NCI-H1105 (cell line): Measurements from ENCODE around the gene FAM174B.

Experiments used
- DNase-seq: peaks from one replicate; lab custom pipeline; 2025; lab: John Stamatoyannopoulos, UW

FAM174B gene

DNA sequence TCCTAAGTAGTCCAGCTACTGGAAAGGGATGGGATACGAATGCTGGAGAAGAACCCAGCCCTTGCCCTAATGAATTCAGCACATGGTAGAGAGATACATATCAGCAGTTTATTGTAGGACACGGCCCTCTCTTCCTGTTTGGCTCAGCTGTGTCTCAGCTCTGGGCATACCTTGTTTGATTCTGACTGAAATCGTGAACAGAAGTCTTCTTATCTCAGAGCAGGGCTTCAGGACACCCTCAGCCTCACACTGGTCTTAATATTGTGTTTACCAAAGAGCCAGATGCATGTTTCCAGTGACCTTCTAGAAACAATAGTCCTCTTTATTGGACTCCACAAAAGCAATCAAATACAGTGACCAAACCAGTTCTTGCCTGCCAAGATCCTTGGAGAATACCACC, 54.7 kb downstream of the FAM174B start:
- DNase-seq = no peak

DNA sequence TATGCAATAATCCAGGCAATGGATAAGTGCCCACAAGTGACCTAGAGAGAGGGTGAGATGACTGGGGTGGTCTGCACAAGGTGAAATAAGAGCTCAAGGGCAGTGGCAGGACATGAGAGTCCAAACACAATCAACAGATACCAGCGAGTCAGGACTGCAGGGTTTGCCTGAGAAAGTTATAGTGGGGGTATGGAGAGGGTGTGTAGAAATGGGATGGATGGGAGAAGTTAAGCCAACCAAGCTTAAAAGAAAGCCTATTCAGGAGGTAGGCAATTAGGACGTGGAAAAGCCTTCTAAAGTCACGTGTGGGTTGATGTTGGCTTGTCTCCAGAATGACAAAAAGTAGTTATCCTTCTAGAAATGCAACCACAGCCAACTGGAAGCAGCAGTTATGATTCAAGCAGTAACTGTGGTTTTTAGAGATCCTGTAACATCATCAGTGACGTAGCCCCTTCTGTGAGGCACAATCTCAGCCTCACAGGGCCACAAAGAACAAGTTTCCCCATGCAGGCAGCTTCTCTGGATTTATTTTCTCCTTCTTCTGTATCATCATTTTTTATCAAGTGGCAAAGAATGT, 56.1 kb downstream of the FAM174B start:
- no peak for DNase-seq

DNA sequence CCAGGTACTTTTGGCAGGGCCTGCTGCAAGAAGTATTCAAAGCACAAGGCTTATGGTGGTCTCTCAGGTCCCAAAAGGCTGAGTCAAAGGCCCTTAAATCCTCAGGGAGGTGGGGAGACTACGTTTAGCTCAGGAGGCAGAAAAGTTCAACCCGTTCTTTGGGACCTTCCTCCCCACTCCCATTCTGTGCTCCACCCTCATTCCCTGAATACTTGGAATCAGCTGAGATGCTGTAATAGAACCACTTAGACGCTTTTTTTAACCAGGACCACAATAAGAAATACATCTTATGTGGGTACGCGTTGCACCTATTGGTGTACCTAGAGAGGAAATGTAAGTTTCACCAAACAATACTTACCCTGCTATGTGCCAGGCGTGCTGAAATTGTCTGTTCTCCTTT, 58.0 kb downstream of the FAM174B start:
- DNase-seq = no peak

DNA sequence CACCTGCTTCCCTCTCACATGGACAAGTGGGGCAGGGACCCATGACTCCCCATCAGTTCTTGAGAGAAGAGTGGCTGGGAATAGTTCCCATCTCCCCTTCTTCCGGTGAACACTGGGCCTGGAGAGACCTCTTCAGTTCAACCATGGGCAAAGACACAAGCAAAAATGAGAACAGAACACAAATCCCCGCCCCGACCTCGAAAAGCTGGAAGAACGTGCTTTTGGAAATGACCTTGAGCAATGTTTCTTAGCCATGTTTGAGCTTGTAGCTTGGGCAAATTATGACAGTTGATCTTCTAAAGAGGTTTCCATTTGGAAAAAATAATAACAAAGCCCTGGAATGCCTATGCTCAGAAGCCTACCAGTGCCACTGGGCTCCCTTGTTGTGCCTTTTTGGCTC, 59.0 kb downstream of the FAM174B start:
- no peak for DNase-seq

DNA sequence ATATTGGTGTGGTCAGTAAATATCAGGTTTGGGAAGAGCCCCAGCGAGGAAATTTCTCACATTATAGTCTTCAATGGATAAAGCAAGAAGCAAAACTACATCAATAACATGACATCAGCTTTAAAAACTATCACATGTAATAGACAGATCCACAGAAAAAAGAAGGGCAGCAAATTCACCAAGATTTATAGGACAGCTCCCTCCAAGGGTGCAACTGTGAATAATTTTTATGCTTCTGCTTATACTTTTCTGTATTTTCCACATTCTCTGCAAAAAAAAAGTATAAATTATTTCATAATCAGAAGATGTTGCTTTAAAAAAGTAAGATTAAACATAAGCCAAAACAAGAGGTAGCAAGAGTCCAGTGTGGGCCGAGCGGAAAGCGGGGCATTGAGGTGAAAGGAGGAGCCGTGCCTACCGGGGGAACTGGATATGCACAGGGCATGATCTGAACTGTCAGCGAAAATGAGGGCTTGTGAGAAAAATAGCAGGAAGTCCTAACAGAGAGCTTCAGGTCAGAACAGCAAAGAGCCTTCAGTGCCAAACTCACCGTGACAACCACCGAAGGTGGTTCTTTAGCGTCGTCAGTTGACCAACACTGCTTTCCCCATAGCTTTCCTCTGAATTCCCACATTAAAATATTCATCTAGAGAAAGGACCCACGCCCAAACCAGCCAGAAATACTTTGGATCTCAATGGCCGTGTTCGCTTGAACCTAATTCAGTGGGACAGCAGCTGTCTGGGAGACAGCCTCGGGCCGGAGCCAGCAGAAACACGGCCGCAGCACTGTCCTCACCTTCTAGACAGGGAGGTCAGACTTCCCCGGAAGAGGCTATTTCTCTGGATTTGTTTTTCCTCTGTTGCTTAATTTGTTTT, 59.8 kb downstream of the FAM174B start:
- DNase-seq = no peak

DNA sequence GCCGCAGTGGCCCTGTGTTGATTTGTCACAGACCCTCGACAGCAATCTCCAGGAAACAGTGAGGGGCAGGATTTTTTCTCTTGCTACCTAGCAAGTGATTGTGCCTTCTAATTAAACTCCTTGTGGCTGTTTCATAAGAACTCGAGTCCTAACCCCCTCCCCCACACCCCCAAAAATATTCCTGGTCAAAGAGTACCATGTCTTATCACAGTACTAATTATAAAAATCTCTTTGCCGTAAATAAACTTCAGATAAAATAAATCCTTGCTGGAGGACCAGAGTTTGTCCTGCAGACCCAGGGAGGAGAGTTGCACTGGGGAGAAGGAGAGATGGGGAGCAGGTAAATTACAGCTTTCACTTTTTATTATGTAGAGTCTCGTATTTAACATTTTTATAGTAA, 64.3 kb downstream of the FAM174B start:
- no peak for DNase-seq

DNA sequence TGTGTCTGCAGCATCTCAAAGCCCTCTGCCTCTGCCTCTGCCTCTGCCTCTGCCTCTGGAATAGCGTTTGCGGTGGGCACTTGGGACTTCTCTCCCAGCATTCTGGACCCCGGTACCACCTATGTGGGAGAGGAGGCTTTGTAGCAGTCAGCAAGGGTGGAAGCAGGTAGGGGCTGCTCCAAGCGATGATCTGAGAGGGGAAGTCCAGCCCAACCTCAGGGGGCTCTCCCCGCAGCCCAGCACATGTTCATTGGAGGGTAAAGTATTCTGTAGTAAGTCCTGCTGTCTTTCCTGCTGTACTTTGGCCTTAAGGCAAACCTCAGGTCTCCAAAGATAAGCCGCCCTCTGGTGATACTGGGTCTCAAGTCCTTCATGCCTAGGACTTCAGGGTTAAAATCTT, 68.6 kb downstream of the FAM174B start:
- no peak for DNase-seq

DNA sequence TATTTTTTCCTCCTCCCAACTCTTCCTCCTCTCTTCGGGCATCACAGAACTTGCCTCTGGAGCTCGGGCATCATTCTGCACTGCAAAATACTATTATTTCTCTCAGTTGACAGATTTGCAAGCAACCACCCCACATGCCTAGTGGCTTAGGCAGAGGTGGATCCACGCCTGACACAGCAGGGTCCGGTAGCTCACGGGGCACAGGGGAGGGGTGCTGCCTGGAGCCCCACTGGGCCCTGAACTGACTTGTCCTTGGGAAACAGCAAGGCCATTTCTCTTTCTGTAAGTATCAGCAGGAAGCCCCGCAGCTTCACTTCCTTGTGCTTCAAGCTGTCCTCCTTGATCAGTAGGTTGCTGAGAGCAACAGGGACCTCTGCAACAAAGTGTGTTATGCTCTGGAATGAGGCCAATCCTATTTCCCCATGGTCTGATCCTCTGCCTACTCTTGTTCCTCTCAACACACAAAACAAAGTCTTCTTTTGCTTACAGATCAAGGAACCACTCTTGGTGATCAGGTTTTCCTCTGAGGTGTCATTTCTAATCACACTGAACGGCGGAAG, 69.1 kb downstream of the FAM174B start:
- no peak for DNase-seq

DNA sequence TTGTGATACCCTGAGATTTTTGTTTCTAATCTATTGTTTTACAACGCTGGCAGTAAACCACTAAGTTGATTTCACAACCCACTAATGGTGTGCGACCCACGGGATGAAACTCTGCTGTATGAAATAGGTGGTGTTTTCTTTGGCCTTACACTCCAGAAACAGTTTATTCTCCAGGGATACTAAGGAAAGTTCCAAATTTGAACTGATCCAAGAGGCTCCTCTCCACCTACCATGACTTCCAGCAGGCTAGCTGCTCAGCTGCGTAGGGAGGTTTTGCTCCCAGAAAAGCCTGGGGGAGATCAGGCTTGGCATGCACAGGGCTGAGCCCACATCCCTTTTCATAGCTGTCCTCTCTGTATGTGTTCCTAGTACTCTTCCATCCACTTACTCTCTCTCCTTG, 71.5 kb downstream of the FAM174B start:
- no peak for DNase-seq

DNA sequence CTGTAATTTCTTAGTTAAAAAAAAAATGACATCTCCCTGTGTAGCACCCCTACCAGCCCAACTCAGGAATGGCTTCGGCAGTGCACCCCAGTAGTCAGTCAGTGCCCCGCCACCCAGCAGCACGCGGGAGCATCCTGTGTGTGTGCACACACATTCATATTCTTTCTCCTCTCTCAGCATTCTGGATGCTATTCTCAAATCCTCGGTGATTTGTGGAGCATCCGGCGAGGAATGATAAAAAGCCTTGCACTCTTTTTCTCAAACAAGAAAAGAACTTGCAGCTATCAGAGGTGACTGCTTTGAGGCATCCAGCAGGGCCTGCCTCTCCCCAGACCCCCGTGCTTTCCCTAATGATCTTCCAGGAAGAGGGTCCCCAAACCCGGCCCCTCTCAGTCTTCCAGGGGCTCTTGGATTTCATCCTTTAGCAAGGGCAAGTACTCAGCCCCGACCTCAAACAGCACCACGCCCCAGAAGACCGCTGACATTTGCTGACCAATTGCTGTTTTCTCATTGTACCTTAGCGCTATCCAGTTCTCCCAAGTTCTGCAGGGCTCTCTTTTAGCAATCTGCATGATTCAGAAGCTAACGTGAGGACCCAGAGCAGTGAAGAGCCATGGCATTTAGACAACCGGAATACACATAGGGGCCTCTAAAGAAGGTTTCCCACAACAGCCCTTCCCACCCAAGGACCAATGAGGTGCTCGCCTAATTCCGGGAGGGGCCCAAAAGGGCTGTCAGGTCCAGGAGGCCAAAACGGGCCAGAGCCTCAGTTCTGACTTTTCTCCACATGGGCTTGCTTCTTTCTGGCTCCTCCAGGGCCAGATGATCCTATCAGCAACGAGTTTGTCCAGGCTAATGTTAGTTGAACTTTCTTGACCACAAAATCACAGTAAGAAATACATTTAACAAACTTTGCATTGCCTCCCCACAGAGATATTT, 72.2 kb downstream of the FAM174B start:
- DNase-seq = no peak

DNA sequence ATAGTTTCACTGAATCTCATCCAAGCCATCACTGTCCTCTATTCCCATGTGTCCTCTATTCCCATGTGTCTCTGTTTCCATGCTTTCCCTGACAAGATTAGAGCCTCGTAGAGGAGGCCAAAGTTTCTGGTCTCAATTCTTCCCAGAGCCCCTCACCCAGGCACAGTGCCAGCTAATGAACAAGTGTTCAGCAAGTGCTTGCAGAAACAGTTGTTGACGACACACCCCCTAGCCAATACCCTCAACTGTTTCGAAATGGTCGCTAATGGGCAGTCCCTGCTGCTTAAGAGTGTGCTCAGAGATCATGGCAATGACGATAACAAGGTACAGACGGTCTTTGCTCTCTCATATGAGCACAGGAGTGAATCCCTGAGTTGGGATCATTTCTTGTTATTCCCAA, 73.4 kb downstream of the FAM174B start:
- DNase-seq = no peak

DNA sequence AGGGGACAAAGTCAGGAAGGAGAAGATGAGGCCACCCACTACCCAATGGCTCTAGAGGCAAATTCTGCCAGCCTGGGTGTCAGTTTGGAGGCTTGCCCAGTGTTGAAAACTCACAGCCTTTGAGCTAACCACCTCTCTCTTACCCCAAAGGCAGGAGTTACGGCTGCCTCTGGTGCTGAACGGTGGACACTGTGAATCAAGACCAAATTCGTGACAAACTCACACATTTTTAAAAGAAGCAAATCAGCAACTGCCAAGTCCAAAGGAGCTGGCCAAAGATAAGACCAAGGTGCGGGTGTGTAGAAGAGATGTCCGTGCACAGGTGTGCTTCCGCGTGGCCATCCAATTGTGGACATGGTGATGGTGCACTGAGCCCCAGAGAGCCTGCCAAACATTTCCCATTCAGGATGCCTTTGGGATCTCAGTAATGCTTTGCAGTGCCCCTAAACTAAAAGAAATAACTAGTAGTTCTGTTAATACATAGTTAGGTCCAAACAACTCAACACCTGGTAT, 74.6 kb downstream of the FAM174B start:
- DNase-seq = no peak

DNA sequence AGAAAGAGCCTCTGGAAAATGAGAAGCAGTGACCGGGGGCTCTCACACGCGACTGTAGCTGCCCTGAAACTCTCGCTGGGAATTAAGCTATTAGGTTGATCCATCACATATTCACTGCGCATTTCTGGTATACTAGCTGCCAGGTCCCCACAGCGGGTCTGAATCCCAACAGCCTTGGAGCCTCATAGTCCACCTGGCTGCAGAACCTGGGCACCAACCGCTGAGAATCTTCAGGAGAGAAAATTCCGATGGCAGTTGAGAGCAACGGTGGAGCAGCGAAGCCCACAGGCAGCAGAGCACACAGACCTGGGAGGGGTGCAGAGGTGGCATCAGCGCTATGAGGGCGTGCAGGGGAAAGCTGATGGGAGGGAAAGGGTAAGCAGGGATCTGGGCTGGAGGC, 75.1 kb downstream of the FAM174B start:
- no peak for DNase-seq

DNA sequence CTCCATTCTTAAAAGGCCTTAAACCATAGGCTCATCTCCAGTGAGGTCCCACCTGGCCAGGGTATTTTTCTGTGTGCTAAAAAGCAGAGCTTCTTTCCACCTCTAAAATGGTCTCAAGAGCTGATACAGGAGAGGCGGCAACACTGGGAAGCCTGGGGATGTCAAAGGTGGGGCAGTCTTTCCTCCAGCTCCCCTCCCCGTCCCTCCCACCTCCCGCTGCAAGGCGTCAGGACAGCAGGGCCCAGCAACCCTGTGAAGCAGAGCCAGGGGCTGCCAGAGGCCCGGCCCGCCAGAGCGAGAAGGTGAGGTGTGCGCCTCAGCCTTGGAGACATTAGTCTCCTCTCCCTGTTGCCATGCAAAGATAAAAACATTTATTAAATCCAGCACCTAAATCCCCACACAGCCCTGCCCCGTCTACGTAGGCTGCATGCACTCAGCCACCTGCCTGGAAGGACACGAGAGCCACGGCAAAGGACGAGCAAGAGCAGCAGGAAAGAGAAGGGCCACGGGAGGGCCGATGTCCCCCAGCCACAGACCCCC, 75.6 kb downstream of the FAM174B start:
- DNase-seq = no peak

DNA sequence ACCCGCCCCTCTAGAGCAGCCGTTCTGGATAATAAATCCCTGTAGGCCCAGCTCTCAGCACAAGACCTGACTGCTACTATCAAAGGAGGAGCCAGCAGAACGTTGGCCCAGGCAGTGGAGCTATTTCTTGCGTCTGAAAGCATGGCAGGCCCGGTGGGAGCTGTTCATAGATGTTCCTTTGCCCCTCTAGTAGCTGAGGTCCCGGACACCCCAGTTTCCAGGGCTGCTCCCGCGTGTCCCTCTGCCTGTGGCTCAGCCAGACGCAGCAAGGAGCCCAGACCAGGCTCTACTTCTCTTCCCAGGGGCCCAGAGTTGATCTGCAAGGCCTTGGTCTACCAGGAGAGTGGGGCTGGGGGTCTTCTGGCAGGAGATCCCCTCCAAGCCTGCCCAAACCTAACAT, 76.1 kb downstream of the FAM174B start:
- DNase-seq = no peak

DNA sequence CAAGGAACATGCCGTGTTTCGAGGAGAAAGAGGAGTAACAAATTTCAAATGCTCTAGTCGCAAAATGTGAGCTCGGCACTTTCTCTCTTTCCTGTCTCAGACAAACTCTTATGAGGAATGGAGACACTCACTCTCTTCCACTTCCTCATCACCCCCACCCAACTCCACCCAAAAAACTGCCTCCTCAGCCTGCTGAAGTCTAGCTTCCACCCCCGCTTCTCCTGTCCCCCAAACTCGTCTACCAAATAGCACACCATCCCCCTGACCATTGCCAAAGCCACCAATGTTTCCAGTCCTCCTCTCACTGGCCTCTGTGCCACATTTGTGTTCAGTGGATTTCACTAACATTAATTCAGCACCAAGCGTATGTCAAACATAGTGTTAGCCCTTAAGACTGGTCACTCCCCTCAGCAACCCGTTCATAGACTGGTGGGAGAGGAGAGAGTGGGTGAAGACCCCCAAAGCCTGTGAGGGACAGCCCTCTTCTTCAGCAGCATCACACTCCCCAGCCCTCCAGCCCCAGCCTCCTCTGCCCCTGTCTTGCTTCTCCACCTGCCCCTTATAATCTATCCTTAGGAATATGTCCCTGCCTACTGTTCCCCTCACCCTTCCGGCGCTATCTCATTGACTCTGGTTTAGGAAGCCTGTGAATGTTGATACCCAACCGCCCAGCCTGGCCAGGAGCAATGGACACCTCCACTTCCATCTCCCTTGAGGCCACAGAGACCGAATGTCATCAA, 77.3 kb downstream of the FAM174B start:
- no peak for DNase-seq

DNA sequence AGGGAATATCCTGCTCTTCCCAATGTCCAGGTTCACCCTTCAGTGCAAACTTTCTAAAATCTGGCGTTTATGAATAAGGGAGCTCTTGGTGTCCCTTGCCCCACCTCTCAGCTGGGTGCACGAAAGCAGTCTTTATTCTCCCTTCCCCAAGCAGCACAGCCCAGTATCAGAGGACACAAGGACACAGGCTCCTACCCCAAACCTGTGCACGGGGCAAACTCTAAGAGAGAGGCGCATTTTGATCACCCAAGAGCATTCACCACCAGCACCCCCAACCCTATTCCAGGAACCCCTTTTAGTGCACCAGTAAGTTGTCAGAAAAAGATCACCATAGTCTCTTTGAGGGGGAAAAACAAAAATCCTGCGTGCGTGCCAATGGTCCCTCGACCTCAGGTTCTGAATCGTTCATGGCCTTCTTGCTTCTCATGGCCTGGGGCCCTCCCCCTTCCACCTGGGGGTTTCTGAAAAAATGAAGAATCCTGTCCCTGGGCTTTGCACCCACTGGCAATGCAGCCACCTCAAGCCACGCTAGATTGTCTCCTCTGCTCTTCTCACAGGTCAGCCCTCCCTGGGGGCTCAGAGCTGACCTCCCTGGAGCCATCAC, 78.9 kb downstream of the FAM174B start:
- no peak for DNase-seq

DNA sequence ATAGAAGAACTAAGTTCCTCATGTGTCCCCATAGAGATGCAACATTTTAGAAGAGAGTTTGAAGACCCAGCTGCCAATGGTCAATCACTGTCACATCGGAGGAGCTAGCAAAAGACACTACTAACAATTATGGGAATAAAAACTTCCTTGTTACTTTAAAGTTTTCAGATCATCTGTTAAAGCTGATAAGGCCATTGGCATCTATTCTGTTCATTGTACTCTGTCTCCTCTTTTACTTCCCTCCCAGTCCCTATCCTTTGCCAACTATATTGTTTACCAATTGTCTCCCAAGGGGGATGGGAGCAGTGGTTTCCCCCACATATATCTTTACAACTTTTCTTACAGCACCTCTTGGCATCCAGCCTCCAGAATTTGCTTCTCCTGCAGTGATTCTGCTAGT, 81.0 kb downstream of the FAM174B start:
- no peak for DNase-seq

DNA sequence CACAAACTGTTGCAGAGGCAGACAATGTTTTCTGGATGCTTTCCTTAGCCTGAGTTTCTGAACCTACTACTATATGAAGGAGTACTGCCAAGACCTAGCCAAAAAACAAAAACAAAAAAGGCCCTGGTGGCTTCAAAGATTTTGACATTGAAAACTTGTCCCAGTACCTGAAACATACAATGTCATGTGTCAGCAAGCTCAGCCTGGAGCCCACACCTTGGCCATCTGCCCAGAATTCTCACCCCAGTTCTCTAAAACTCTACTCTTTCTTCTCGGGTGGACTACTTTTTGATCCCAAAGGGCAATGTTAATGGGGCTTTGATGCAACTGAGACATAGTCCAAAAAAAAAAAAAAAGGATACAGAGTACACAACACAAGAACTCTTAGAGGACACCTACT, 81.4 kb downstream of the FAM174B start:
- no peak for DNase-seq

DNA sequence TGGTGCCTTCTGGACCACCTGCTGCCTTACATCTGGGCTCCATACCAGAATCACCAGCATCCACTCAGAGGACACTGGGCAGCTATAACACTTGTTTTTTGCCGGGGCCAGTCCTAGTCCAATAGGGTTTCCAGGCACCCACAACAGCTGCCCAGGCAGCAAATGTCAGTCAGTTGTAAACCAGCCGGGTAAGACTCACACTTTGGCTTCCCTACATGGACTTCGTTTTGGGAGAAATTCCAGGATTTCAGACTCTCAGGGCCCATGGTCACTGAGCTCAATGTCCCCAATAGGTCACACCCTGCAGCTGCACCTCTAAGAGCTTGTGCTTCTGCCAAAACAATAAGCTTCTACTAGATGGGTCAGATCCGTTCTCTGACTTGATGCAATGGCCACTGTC, 83.8 kb downstream of the FAM174B start:
- DNase-seq = no peak

DNA sequence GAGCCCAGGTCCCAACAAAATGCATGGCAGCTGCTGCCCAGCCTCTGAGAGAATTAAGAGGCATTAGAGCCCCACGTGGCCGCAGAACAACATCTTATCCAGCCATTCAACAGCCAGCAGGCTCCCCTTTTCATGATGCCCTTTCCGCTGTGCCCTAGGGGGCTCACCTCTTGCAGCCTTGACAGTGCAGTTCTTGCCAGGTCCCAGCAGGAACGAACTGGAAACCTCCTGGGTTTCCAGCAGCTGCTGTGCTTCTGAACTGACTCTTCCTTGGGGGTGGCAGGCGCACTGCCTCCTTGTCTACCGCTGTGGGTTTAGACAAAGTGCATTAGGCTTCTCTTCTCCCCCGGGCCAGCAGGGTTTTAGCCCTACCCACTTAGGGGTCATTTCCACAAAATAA, 85.2 kb downstream of the FAM174B start:
- DNase-seq = no peak
